ENCODE measurements around the gene DUSP8. TPM values are rescaled to one million over a fixed set of nuclear protein-coding genes. Genes with fewer than 3 reads are reported as not detected.

Gene DUSP8
- total and polyA plus RNA-seq, 2 donors (not counting 1 experiment from before 2014, with no cell fraction given): 4.3 to 7.2 TPM

GRCh38 chr11:1563697-1564534 is 8.2 kb downstream of the DUSP8 start:
- H4K20me1 ChIP-seq (ENCODE audit: control insufficient read depth, insufficient read depth, low read length, poor library complexity, severe bottlenecking): no peaks in the 10 kb centered on the region
- Mint-ChIP-seq H3K4me3 (no peak overlapping the region), H3K27ac (no peak overlapping the region), H3K9me3 (ENCODE audit: insufficient read depth) (no peaks in the 10 kb centered on the region), H3K4me1 (peaks cover 3% of the 10 kb centered on the region), H3K27me3 (peaks cover 4% of the 10 kb centered on the region)
- no peaks in the 10 kb centered on the region for H3K36me3 ChIP-seq (replicated peaks in 1 of 2; ENCODE audit: control extremely low read depth in 1 of 2, control insufficient read depth in 1 of 2, extremely low read depth in 1 of 2, insufficient read depth in 2 of 2, low read length in 1 of 2)
- H3K79me2 ChIP-seq (ENCODE audit: control insufficient read depth, insufficient read depth, low read length): no peaks in the 10 kb centered on the region
- CTCF ChIA-PET: interaction anchor here (1.4 to 4.5 kb wide), 2 partner anchors 11 to 17 kb away, joined by 4 to 28 read pairs; no protein-coding TSS in a partner anchor
- POLR2A ChIA-PET: interaction anchor here (0.6 kb wide), 1 partner anchor 434 kb away, joined by 9 read pairs; no protein-coding TSS in a partner anchor
- no peak overlapping the region for H3K4me3 ChIP-seq (ENCODE audit: control extremely low read depth in 1 of 5, extremely low read depth in 1 of 5, insufficient read depth in 1 of 5, low read depth in 2 of 5, low read length in 4 of 5)
- H2AFZ ChIP-seq (ENCODE audit: insufficient read depth, low read depth, low read length, poor library complexity, severe bottlenecking): no peak overlapping the region
- no peak for ATAC-seq (ENCODE audit: low read depth)
- peak; percentile 37 for DNase-seq
- intact Hi-C loops (cut with micrococcal nuclease): no loop called here
- H3K9me3 ChIP-seq (ENCODE audit: control extremely low read depth in 1 of 3, control insufficient read depth in 2 of 3, insufficient read depth in 1 of 3, low read length in 2 of 3): peaks cover 0 to 9% (median 0%) of the 10 kb centered on the region in 3 donors
- H3K27me3 ChIP-seq (replicated peaks in 1 of 4; ENCODE audit: control extremely low read depth in 1 of 4, control insufficient read depth in 3 of 4, insufficient read depth in 4 of 4, low read length in 3 of 4): peaks cover 0 to 17% (median 0%) of the 10 kb centered on the region in 4 experiments
- H3K4me1 ChIP-seq (ENCODE audit: control insufficient read depth in 2 of 2, insufficient read depth in 2 of 2, low read length in 2 of 2): peaks cover 0 to 6% of the 10 kb centered on the region in 2 donors
- WGBS (ENCODE audit: insufficient coverage): 78% methylated on average over 23 of the region's 29 CpGs
- TF ChIP-seq EZH2 (IDR thresholded peaks at IDR 0.05; ENCODE audit: borderline replicate concordance, insufficient read depth, low read depth, low read length, poor library complexity, severe bottlenecking) (no peak), CTCF (IDR thresholded peaks at IDR 0.05) (no peak)
- no peak overlapping the region for H3K27ac ChIP-seq (ENCODE audit: low read length in 2 of 2)
- H3K4me2 ChIP-seq (replicated peaks; ENCODE audit: low read depth, low read length, poor library complexity, severe bottlenecking): no peak overlapping the region
- no peak overlapping the region for H3K9ac ChIP-seq (ENCODE audit: low read length)

GRCh38 chr11:1563149-1563638 is 8.9 kb downstream of the DUSP8 start:
- TF ChIP-seq EZH2 (IDR thresholded peaks at IDR 0.05; ENCODE audit: borderline replicate concordance, insufficient read depth, low read depth, low read length, poor library complexity, severe bottlenecking) (no peak), CTCF (IDR thresholded peaks at IDR 0.05) (no peak)
- peaks cover 0 to 19% (median 0%) of the 10 kb centered on the region in 4 experiments for H3K27me3 ChIP-seq (replicated peaks in 1 of 4; ENCODE audit: control extremely low read depth in 1 of 4, control insufficient read depth in 3 of 4, insufficient read depth in 4 of 4, low read length in 3 of 4)
- H3K4me3 Mint-ChIP-seq: no peak overlapping the region

More at GRCh38 chr11:1563149-1563638, 8.9 kb downstream of the DUSP8 start:
- CTCF ChIA-PET: no interaction called here
- no peak overlapping the region for H3K9ac ChIP-seq (ENCODE audit: low read length)
- H2AFZ ChIP-seq (ENCODE audit: insufficient read depth, low read depth, low read length, poor library complexity, severe bottlenecking): no peak overlapping the region
- peaks cover 0 to 10% of the 10 kb centered on the region in 2 donors for H3K4me1 ChIP-seq (ENCODE audit: control insufficient read depth in 2 of 2, insufficient read depth in 2 of 2, low read length in 2 of 2)
- POLR2A ChIA-PET: no interaction called here
- Mint-ChIP-seq H3K27ac (no peak overlapping the region), H3K27me3 (peaks cover 4% of the 10 kb centered on the region), H3K9me3 (ENCODE audit: insufficient read depth) (no peaks in the 10 kb centered on the region), H3K4me1 (peaks cover 7% of the 10 kb centered on the region)
- no peak overlapping the region for H3K27ac ChIP-seq (ENCODE audit: low read length in 2 of 2)
- H3K4me2 ChIP-seq (replicated peaks; ENCODE audit: low read depth, low read length, poor library complexity, severe bottlenecking): no peak overlapping the region
- peaks cover 0 to 9% (median 0%) of the 10 kb centered on the region in 3 donors for H3K9me3 ChIP-seq (ENCODE audit: control extremely low read depth in 1 of 3, control insufficient read depth in 2 of 3, insufficient read depth in 1 of 3, low read length in 2 of 3)
- ATAC-seq (ENCODE audit: low read depth) (no peak), DNase-seq (peak; percentile 25)
- H3K79me2 ChIP-seq (ENCODE audit: control insufficient read depth, insufficient read depth, low read length): no peaks in the 10 kb centered on the region
- intact Hi-C loops (cut with micrococcal nuclease): no loop called here
- H4K20me1 ChIP-seq (ENCODE audit: control insufficient read depth, insufficient read depth, low read length, poor library complexity, severe bottlenecking): no peaks in the 10 kb centered on the region
- H3K4me3 ChIP-seq (ENCODE audit: control extremely low read depth in 1 of 5, extremely low read depth in 1 of 5, insufficient read depth in 1 of 5, low read depth in 2 of 5, low read length in 4 of 5): no peak overlapping the region
- H3K36me3 ChIP-seq (replicated peaks in 1 of 2; ENCODE audit: control extremely low read depth in 1 of 2, control insufficient read depth in 1 of 2, extremely low read depth in 1 of 2, insufficient read depth in 2 of 2, low read length in 1 of 2): no peaks in the 10 kb centered on the region
- 94% methylated on average over 12 of the region's 12 CpGs for WGBS (ENCODE audit: insufficient coverage)

Measured in B cell (primary cell).